Measurements from ENCODE around the gene SUMF1. TPM values are rescaled to one million over a fixed set of nuclear protein-coding genes. Genes with fewer than 3 reads are reported as not detected.

Gene SUMF1
- total and polyA plus RNA-seq, 2 of the 4 experiments (the other 2 are of a cell fraction) = 26.3 to 38.4 TPM

DNA sequence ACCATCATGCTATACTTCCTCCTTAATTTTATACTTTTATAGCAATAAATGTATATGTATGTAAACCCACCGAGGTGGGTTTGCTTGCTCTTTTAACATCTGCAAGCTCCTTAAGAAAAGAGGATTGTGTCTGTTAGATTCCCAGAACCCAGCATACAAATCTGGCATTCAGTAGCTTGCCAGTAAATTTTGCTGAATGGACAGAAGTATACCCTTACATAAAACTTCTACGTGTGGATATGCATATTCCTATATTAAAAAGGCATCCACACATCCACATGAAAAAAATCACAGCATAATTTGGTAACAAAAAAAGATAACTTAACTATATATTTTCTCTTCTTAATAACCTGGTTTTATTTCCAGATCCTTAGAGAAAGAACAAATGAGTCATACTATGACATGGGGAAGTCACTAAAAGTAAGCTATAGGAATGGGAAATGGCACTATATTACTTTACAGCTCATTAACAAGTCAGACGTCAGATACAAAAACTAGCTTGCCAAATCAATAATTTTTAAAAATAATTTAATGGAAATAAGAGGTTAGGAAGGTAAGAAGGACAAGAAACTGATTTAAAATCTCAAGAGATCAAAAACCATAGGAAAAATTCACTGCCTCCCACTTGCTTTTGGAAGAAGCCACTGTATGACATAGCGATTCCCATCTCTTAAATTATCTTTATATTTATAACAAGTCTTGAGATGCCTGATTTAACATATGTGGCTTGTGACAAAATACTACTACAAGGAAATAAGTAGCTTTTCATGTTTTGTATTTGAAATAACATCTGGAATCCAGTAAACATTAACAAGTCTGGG lies 68.7 kb downstream of the SUMF1 start:
- CTCF ChIA-PET = interaction anchor here (1.0 kb wide), 1 partner anchor 47 kb away, joined by 3 read pairs; no protein-coding TSS in a partner anchor

More for the DNA sequence above, 68.7 kb downstream of the SUMF1 start:
- Histone ChIP-seq H4K8ac (ENCODE audit: low read depth in 2 of 2, low read length in 2 of 2) (no peak overlapping the region), H3K27ac (ENCODE audit: insufficient read depth, low read length) (no peak overlapping the region), H2BK120ac (ENCODE audit: low read depth, low read length) (no peak overlapping the region), H3K79me1 (ENCODE audit: low read depth in 1 of 2, low read length in 2 of 2) (no peaks in the 10 kb centered on the region; a peak in 1 of 4 replicates), H3K4me2 (ENCODE audit: low read depth, low read length) (no peak overlapping the region), H3K9me1 (ENCODE audit: insufficient read depth, low read length) (0 out of 2 replicates have a peak, but pooled peaks cover under 1% of the 10 kb centered on the region), H3K14ac (replicated peaks; ENCODE audit: low read depth, low read length) (no peak overlapping the region), H2BK15ac (ENCODE audit: low read depth, low read length) (no peak overlapping the region), H4K91ac (ENCODE audit: insufficient read depth, low read depth, low read length) (no peak overlapping the region), H3K56ac (ENCODE audit: extremely low read depth, insufficient read depth, low read length) (no peak overlapping the region), H2AK9ac (replicated peaks; ENCODE audit: low read depth, low read length, poor library complexity) (no peak overlapping the region), H3K36me3 (ENCODE audit: control insufficient read depth, insufficient read depth, low read length) (no peaks in the 10 kb centered on the region), H4K5ac (ENCODE audit: low read depth, low read length) (no peak overlapping the region), H3K4me3 (ENCODE audit: insufficient read depth, low read depth, low read length) (no peak overlapping the region), H3K18ac (ENCODE audit: low read depth, low read length) (no peak overlapping the region), H4K20me1 (ENCODE audit: insufficient read depth, low read length) (no peaks in the 10 kb centered on the region), H2BK5ac (ENCODE audit: low read depth, low read length, poor library complexity, severe bottlenecking) (no peak overlapping the region), H2AFZ (replicated peaks; ENCODE audit: low read length, poor library complexity) (no peak overlapping the region), H3K9me3 (ENCODE audit: control insufficient read depth, insufficient read depth, low read length) (no peaks in the 10 kb centered on the region), H3K23ac (ENCODE audit: low read depth, low read length) (no peak overlapping the region), H2AK5ac (ENCODE audit: low read depth, low read length) (no peak overlapping the region), H3K4me1 (ENCODE audit: control insufficient read depth, insufficient read depth, low read length) (peaks cover 3% of the 10 kb centered on the region; the same call in 1 of the 2 replicates), H2BK20ac (ENCODE audit: low read depth, low read length) (no peak overlapping the region), H3K9ac (ENCODE audit: low read depth, low read length) (no peak overlapping the region), H3K4ac (ENCODE audit: low read depth, low read length) (no peak overlapping the region), H3K27me3 (ENCODE audit: control insufficient read depth, insufficient read depth, low read length) (no peaks in the 10 kb centered on the region)
- BruUV-seq (replicated peaks) = no TSS peak
- ATAC-seq (ENCODE audit: low read depth) (no peak), DNase-seq (no peak)
- dilution Hi-C loops (cut with HindIII; ENCODE audit: low sequenced_read_pairs, unreplicated experiment) (no loop called here), intact Hi-C loops (cut with micrococcal nuclease) (no loop called here), in situ Hi-C loops (cut with MboI; ENCODE audit: low sequenced_read_pairs) (no loop called here)
- no CpG with 5 or more reads among the region's 4 CpGs for WGBS, 2 experiments (ENCODE audit: extremely low coverage in 2 of 2, insufficient read length in 1 of 2)
- POLR2A ChIA-PET (ENCODE audit: unreplicated experiment) = no interaction called here
- no peak for TF ChIP-seq RAD21 (IDR thresholded peaks at IDR 0.05; ENCODE audit: low read length)
- TF ChIP-seq MAFK (IDR thresholded peaks at IDR 0.05; ENCODE audit: low read depth, low read length) = peak; percentile 63
